Muscle of back (tissue), 13 donors: Measurements from ENCODE around the gene CST5. TPM values are rescaled to one million over a fixed set of nuclear protein-coding genes. Genes with fewer than 3 reads are reported as not detected.
A peak's percentile ranks its signal among the peaks of the same experiment; 100 is the strongest.
"Not testable (repeated sequence)": the region's sequence is repeated elsewhere in the genome, so short reads cannot be mapped to it uniquely, and the experiment has no call there.

ENCODE experiments used
- DNase-seq, 3 donors: peaks; one replicate each; pipeline versions ENCODE4 v3.0.0 to v3.0.0-alpha.2; 2013
- long read RNA-seq, 9 donors: transcript quantifications; one replicate each; lab custom pipeline, GENCODE V29; 2026
- polyA plus RNA-seq, 10 donors: library from polyadenylated mRNA; unstranded; fragments of 120-200 nt; gene quantifications; one replicate each; pipeline ENCODE4 v1.2.1, GENCODE V29; 2013; ENCODE audit not compliant: insufficient read length in 10 of 10

The CST5 gene, protein sequence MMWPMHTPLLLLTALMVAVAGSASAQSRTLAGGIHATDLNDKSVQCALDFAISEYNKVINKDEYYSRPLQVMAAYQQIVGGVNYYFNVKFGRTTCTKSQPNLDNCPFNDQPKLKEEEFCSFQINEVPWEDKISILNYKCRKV
- polyA plus RNA-seq = not detected
- long read RNA-seq, donor 1 = 0 reads
- long read RNA-seq, donor 2 = 0 reads
- long read RNA-seq, donor 3 = 0 reads
- long read RNA-seq, donor 4 = 0 reads
- long read RNA-seq, donor 5 = 0 reads
- long read RNA-seq, donor 6 = 0 reads
- long read RNA-seq, donor 7 = 0 reads
- long read RNA-seq, donor 8 = 0 reads
- long read RNA-seq, donor 9 = 0 reads

DNA sequence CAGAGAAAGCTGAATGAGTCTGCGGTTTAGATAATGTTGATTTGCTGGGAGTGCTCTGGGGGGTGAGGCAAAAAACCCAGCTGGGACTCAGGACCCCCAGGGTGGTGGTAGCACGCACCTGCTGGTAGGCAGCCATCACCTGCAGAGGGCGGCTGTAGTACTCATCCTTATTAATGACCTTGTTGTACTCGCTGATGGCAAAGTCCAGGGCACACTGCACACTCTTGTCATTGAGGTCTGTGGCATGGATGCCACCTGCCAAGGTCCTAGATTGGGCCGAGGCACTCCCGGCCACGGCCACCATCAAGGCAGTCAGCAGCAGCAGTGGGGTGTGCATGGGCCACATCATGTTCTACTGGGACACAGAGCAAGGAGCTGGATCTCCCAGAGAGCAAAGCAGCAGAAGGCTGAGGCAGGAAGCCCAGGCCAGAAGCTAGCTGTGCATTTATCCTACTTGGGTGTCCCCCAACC, at the start of gene CST5:
CST5 (minus strand) TSS at position 421 of the 471 bp plus-strand sequence; CDS start at position 349, 72 bp downstream.
- no peak for DNase-seq

DNA sequence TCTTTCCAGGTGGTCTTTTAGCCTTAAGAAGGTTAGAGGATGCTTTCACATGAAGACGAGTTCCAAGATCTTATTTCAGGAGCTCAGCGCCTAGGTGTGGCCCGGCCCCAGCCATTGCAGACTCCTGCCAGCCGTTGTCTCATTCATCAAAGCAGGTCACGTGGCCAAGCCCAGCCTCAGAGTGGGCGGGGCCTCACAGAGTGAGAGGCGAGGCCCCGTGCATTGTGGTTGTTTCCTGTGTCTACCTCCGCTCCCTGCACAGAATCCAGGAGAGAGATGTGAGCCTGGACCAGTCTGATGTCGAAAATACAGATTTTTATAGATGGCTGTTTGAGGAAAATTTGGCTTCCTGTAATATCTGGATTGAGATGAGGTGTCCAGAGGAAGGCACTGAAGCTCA, 49.2 kb upstream of the CST5 start:
- no peak for DNase-seq

DNA sequence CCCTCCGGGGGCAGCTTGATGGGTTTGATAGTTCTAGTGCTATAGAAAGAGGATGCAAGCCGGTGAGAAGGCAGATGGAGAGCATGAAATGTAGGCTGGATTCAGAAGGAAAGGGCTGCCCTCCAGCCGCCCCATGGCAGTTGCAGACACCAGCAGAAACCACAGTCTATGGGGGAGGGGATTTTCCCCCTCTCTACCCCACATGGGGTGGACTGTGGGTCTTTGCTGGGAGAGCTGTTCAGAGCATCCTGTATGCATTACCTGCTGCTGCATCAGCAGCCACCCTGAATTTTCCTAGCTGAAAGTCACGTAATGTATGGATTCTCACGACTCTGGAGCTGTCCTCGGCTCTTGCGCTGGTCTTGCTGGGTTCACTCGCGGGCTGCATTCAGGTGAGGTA, 48.8 kb upstream of the CST5 start:
- DNase-seq = no peak

DNA sequence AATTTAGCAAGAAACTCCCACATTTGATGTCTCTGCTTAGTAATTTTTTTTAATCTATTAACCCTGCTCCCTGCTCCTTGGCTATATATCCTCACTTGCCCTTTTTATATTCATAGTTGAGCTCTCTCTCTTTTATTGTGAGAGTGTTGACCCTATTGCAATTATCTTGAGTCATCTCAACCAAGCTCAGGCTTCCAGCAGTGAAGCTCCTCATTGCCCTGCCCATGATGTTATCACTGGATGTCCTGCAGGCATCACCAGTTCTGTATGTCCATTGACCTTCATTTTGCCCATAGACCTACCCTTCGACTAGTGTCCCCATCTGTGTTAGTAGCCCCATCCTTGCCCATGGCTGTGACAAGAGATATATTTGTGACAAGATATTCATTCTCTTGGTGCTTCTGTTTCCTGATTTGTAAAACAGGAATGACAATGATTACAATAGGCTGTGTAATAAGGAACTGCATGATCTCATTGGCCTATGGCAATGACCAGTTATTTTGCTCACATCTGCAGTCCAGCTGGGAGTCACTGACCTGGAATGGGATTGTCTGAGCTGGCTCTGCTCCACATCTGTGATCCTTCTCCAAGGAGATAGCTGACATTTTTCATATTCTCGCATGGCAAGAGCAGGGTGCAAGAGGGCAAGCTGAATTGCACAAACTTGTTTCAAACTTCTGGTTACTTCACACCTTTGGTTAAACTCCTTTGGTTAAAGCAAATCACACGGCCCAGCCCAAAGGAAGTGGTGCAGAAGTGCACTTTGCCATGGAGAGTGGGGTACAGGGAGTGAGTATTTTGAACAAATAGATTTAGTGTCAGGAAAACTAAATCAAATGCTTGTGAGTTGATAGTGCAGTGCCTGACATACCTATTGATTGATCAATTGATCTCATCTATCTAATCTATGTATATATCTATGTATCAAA, 47.7 kb upstream of the CST5 start:
- DNase-seq = no peak

DNA sequence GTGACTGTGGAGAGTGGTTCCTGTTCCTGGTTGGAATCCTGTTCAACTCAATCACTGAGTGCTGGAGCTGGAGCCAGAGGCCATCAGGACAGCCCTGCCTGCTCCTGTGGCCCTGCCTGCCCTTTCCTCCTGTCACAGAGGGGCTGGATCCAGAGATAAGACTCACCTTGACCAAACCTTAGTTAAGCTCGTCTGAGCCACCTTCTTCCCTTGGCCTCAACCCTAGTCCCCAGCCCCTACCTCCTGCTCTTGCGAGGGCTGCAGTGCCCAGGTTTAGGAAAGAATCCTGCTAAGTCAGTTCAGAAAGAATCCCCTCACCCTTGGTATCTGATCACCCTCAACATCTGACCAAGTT, 47.0 kb upstream of the CST5 start:
- DNase-seq = no peak

DNA sequence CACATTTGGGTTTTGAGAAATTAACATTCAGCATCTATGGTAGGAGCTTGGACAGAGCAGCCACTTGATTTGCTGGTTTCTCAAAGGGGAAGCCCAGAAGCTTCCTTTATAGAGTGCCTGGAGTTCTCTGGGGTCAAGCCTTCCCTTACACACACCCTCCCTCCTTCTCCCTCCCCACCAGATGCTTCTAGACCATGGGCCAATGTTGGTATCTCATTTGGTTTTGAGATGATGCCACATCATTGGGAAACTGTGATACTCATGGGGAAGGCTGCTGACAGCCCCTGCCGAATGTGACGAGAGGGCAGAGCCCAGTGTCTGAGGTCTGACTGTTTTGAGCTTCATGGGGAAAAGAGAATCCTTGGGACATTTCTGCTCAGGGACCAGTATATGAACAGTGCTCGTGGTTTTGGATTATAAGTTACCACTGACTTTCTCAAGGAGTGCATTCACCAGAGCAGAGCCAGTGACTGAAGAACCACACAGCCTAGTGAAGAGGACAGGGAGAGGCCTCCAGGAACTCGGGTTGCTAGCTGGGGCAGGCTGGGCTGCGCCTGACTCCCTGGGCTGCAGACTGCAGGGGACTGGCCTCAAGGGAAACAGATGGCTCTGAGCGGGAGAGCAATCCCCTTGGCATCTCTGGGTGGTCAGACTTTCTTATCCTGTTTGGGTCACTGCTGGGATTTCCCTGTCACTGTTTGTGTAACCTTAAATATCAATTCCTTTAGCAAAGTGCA, 46.4 kb upstream of the CST5 start:
- DNase-seq = no peak

DNA sequence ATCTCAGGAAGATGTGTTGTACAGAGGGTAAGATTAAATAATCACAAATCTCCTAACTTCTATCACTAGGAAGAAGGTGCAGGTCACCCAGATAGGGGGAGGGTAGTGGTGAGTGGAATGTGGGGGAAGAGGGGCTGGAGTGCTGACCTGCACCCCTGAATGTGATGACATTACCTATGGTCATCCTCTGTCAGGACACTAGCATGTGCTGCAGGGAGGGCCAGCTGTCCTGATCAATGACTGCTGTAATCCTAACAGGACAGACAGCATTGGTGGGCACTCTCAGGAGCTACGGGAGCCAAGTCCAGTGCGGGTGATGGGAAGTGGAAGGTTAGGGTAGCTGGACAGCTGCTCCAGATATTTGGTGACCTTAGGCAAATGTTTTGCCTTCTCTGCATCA, 45.2 kb upstream of the CST5 start:
- DNase-seq = no peak

DNA sequence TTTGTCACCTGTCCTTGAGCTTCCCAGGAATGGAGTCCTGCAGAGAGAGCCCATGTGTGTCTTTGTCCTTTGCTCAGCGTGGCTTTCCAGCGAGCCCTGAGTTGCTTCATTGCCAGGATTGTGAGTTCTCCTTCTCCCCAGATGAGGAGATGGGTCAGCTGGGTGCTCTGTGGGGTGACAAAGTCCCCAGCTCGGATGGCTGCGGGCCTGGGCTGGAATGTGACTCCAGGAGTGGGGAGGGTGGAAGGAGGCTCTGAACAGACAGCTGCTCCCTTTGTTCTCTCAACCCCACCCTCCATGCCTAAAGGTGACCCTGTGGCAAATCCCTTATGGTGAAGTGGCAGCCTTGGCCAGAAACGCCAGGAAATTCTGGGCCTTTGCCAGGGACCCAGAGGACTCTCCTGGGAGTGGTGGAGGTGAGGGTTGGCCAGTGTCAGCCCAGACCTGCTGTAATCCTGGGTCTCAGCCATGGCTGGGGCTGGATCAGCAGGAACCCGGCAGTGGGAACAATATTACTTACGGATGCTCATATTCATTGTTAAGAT, 44.4 kb upstream of the CST5 start:
- no peak for DNase-seq

DNA sequence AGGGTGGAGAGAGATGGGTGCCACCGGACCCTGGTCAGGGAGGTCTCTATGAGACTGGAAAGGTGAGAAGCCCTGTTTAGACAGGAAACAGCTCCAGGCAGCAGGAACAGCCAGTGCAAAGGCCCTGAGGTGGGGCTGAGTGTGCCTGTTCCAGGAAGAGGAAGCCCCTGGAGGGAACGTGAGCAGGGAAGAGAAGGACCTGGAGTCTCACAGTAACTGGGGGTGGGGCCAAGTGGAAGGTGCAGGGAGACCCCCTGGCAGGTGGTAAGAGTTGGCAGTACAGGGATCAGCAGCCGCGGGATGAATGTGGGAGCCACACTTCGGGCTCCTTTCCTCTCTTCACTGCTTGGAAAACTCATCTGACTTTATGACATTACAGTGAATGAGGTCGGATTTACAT, 43.8 kb upstream of the CST5 start:
- DNase-seq = no peak

DNA sequence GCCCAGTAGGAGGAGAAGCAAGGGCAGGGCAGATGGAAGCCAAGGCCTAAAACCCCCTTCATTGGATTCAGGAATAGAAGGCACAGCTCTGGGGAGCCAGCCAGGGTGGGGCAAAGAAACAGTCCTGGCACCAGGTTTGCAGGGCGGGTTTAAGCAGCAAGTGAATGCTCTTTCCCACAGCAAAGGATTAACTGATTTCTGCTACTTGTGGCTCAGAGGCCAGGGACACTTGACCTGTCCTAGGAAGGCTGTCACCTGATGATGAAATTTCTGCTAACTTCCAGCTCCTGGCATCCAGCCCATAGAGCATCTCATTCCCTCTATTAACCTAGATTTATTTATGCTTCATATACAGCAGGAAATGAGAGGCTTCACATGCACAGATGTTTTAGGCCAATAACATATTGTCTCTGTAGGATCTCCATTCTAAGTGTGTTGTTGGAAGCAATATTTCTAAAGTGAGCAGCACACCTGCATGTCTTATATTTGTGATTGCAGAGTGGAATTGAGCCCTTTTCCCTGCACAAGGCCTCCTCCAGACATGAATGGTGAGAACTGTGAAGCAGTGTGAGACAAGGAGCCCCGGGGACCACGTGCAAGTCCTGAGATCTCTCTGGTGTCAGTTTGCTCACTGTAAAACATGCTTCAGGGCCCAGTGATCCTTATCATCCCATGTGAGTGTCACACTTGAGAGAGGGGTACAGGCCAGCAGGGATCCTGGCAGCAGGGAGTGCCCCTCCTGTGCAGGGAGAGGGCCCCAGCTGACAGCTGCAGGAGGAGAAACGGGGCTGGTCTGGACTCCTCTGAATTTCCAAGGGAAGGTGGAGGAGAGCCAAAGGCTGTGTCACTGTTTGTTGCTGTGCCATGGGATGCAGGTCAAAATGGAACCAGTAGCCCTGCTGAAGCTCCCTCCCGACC, 41.1 kb upstream of the CST5 start:
- peak; percentile 41 to 71 (median 51) for DNase-seq

DNA sequence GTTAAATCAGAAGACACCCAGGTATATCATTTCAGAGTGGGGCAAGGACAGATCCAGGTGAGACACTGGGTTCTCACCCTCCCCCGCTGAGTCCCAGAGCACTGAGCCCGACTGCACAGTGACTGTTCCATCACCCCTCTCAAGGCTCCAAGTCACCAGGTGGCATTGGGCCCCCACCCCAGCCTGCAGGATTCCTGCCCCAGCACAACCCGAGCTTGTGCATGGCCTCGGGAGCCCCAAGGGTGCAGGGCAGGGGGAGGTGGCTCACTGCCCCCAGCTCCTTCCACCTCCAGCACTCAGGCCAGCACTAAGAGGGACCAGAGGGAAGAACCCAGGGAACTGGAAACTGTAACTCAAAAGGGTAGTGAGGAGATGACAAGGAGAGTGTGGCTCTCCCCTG, 39.3 kb upstream of the CST5 start:
- no peak for DNase-seq

DNA sequence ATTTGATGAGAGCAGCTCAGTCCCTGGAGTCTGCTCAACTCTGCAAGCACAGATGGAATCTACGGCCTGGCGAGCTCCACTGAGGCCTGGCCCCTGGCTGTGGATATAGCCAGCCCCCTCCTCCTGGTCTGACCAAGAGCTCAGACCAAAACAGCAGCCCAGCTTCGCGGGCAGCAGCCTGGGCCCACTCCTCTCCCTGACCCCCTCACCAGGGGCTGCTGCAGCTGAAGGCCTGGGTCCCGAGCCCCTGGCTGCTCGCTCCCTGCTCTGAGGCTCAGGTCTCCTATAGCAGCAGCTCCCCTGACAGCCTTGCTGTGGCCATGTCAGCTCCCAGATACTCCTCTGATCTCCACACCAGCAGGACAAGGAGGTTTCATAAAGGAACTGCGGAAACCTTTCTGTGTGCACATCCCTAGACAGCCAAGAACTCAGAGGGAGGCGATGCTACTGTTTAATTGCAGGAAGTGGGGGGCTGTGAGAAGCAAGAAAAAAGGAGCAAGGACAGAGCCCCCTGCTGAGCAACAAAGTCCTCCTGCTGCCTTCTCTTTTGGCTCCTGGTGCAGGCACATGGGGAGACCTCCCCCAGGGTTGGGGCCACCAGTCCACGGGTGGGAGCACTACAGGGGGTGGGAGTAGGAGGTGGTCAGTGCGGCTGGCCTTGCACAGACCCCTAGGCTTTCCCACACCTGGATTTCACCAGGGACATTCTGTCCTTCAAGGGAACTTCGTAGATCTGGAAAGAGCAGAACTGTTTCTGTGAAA, 38.7 kb upstream of the CST5 start:
- DNase-seq = no peak

DNA sequence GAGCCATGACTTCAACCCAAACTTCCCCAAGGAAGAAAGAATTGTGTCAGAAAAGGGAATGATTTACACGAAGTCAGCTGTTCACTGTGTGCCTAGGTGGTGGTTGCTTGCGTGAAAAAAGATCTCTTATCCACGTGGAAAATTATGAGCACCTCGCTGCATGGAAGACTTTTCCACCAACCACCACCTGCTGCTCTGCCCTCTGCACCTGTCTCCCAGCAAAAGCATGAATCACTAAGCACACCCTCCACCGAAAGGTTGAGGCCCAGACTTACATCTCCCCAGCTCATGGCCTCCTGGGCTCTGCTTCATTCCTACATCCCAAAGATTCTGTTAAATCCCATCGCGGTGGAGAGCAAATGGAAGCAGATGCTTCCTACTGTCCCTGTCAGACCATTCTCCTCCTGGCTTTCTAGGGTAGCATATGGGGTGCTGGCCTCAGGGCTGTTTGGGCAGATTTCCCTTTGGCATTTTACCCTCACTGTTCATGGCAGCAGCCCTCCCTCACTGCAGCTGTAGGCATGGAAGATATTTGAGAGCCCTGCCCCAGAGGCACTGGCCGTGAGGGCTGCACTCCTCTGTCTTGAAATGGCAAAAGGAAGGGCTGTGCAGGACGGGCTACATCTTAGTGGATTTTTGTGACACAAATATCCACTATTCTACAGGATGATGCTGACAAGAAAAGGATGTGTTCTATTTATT, 37.6 kb upstream of the CST5 start:
- peak in 1 of 3 donors; percentile 20 for DNase-seq

DNA sequence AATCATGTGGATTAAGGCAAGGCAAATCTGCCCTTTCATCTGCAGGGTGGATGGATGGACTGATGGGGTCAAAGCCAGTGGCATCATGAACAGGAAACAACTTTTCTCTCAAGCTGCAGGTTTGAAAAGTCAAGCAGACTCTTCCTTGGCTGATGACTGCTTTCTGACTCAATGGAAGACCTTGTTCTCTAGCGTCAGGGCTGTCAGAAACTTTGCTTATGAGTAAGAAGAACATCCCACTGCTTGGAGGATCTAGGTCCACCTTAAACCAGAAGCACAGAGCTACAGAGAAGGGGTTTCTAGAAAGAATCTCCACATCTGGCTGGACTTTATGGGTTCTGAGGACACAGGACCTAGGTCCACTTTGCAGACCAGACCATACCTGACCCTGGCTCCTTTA, 36.3 kb upstream of the CST5 start:
- no peak for DNase-seq

DNA sequence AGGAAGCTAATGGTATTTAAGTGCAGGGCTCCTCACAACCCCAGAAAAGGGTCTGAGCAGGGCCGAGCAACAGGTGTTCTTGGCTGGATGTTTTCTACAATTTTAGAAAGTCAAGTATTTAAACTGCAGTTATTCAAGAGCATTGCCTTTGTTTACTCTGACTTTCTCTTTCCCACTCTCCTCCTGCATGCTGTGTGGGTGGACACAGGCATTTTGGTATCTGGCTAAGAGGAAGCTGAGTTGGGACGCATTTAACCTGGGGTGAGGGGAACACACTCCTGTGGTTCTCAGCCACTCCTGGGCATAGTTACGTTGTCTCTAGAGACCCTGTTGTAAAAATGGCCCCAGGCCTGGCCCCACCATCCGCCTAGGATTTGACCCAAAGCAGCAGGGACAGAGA, 34.9 kb upstream of the CST5 start:
- not testable (repeated sequence) for DNase-seq

DNA sequence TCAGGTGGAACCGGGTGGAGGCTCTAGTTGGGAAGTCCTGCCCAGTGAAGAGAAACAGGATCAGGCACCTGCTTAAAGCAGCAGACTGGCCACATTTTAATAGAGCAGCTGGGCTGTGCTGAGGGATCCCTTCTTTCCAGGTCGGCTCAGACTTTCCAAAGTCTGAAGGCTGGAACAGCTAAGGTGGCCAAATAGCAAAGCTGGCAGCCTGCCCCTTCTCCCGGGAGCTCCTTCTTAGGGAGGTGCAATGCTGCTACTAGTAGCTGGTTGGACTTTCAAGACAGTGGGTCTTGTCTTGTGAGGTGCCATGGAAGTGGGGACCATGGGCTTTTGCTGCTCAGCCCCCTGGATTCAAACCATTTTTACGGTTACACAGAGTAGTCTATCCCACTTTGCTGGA, 30.7 kb upstream of the CST5 start:
- DNase-seq = peak in 1 of 3 donors; percentile 35

DNA sequence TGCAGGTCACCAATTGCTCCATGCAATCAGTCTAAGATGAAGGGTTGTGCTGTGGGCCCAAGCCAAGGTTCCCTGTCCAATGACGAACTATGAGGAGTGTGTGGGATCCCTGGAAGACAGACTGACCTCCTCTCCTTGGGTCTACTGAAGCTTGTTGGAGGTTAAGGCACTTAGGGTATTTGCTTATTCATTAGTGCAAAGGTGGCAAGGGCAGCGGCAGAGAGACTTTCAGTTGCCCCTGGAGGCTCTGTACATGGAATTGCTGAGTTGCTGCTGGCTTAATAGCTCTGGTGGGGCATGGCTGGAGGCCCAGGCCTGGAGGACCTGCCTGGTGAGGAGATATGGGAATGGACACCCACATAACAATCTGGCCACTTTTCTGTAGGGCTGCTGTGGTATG, 29.8 kb upstream of the CST5 start:
- no peak for DNase-seq

DNA sequence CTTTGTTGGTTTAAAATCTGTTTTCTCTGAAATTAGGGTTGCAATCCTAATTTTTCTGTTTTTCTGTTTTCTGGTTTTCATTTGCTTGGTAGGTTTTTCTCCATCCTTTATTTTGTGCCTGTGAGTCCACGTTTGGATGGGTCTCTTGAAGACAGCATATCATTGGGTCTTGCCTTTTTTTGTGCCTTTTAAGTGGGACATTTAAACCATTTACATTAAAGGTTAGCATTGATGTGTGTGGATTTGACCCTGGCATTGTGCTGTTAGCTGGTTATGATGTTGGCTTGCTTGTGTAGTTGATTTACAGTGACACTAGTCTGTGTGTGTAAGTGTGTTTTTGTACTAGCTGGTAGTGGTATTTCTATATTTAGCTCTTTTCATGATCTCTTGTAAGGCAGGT, 28.0 kb upstream of the CST5 start:
- DNase-seq = no peak

DNA sequence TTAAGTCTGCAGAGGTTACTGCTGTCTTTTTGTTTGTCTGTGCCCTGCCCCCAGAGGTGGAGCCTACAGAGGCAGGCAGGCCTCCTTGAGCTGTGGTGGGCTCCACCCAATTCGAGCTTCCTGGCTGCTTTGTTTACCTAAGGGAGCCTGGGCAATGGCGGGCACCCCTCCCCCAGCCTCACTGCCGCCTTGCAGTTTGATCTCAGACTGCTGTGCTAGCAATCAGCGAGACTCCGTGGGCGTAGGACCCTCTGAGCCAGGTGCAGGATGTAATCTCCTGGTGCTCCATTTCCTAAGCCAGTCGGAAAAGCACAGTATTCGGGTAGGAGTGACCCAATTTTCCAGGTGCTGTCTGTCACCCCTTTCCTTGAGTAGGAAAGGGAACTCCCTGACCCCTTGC, 22.8 kb upstream of the CST5 start:
- DNase-seq = not testable (repeated sequence)
